Trophoblast cell (in vitro differentiated cells and primary cell): ENCODE results near the gene NR5A1.

Experiments used
- DNase-seq, 2 donors: peaks; one replicate each; pipeline ENCODE4 v3.0.0-alpha.2; 2016
- H2AFZ ChIP-seq: 2 replicates; pipeline ENCODE4 v1.6.1; 2013; ENCODE audit warnings: low read length, moderate library complexity, mild to moderate bottlenecking; ENCODE audit not compliant: insufficient read depth, poor library complexity
- H2AK5ac ChIP-seq: 2 replicates; pipeline ENCODE4 v1.6.1; 2013; ENCODE audit warnings: mild to moderate bottlenecking, low read length
- H2BK120ac ChIP-seq: 2 replicates; pipeline ENCODE4 v1.6.1; 2013; ENCODE audit warnings: low read length, mild to moderate bottlenecking, moderate library complexity; ENCODE audit not compliant: insufficient read depth, poor library complexity
- H2BK12ac ChIP-seq: 2 replicates; pipeline ENCODE4 v1.6.1; 2013; ENCODE audit warnings: mild to moderate bottlenecking, low read length, moderate library complexity
- H2BK5ac ChIP-seq: 2 replicates; pipeline ENCODE4 v1.6.1; 2013; ENCODE audit warnings: low read length, low read depth, moderate library complexity, mild to moderate bottlenecking; ENCODE audit not compliant: poor library complexity
- H3K14ac ChIP-seq: 2 replicates; pipeline ENCODE4 v1.6.1; 2013; ENCODE audit warnings: mild to moderate bottlenecking, low read length
- H3K18ac ChIP-seq: 2 replicates; pipeline ENCODE4 v1.6.1; 2013; ENCODE audit warnings: mild to moderate bottlenecking, low read length
- H3K23ac ChIP-seq: 2 replicates; pipeline ENCODE4 v1.6.1; 2013; ENCODE audit warnings: low read length
- H3K27ac ChIP-seq: 2 replicates; pipeline ENCODE4 v1.5.1; 2013; ENCODE audit warnings: low read depth, mild to moderate bottlenecking, inconsistent platforms, low read length, moderate library complexity
- H3K27me3 ChIP-seq: 2 replicates; pipeline ENCODE4 v1.6.1; 2013; ENCODE audit warnings: inconsistent platforms, mild to moderate bottlenecking, low read length, moderate library complexity; ENCODE audit not compliant: insufficient read depth
- H3K36me3 ChIP-seq, 2 experiments: 1 replicate in 1 of 2; 2 replicates in 1 of 2; pipeline ENCODE4 v1.6.1; 2013; ENCODE audit warnings: low read length in 2 of 2, mild to moderate bottlenecking in 2 of 2, moderate library complexity in 1 of 2; ENCODE audit not compliant: insufficient read depth in 2 of 2, control insufficient read depth in 1 of 2
- H3K4ac ChIP-seq: 2 replicates; pipeline ENCODE4 v1.6.1; 2013; ENCODE audit warnings: low read depth, mild to moderate bottlenecking, low read length, moderate library complexity
- H3K4me1 ChIP-seq, 2 experiments: 1 replicate in 1 of 2; 2 replicates in 1 of 2; pipeline ENCODE4 v1.6.1; 2013; ENCODE audit warnings: low read length in 2 of 2, mild to moderate bottlenecking in 2 of 2, moderate library complexity in 1 of 2; ENCODE audit not compliant: insufficient read depth in 2 of 2, control insufficient read depth in 1 of 2
- H3K4me2 ChIP-seq: 2 replicates; pipeline ENCODE4 v1.6.1; 2013; ENCODE audit warnings: inconsistent platforms, mild to moderate bottlenecking, low read length, moderate library complexity
- H3K4me3 ChIP-seq: 2 replicates; pipeline ENCODE4 v1.5.1; 2013; ENCODE audit warnings: mild to moderate bottlenecking, low read depth, low read length, inconsistent platforms
- H3K79me1 ChIP-seq: one replicate; pipeline ENCODE4 v1.6.1; 2013; ENCODE audit warnings: low read length
- H3K79me2 ChIP-seq: 2 replicates; pipeline ENCODE4 v1.6.1; 2013; ENCODE audit warnings: low read length, mild to moderate bottlenecking; ENCODE audit not compliant: control insufficient read depth, insufficient read depth, poor library complexity
- H3K9ac ChIP-seq: 2 replicates; pipeline ENCODE4 v1.6.1; 2013; ENCODE audit warnings: mild to moderate bottlenecking, low read length
- H3K9me3 ChIP-seq: 2 replicates; pipeline ENCODE4 v1.6.1; 2013; ENCODE audit warnings: low read depth, mild to moderate bottlenecking, control low read depth, inconsistent platforms, low read length; ENCODE audit not compliant: insufficient read depth
- H4K12ac ChIP-seq: 2 replicates; pipeline ENCODE4 v1.6.1; 2013; ENCODE audit warnings: low read depth, mild to moderate bottlenecking, low read length, moderate library complexity
- H4K8ac ChIP-seq: 2 replicates; pipeline ENCODE4 v1.6.1; 2013; ENCODE audit warnings: low read depth, mild to moderate bottlenecking, low read length, moderate library complexity
- H4K91ac ChIP-seq: one replicate; pipeline ENCODE4 v1.6.1; 2013; ENCODE audit warnings: low read depth, mild to moderate bottlenecking, low read length, moderate library complexity
- WGBS: extraction: QIAGEN DNeasy Blood & Tissue Kit; methylation state at CpG from one replicate; pipeline ENCODE4 v1.1.7; 2013; ENCODE audit warnings: missing lambda C conversion rate; ENCODE audit not compliant: insufficient read length, insufficient coverage; ENCODE audit errors: extremely low coverage; 5-methylcytosine and 5-hydroxymethylcytosine counted together

NR5A1 gene

GRCh38 chr9:124551472-124552272 lies 44.5 kb upstream of the NR5A1 start:
- Histone ChIP-seq H3K4me3 (no peak overlapping the region), H3K23ac (no peak overlapping the region), H2BK120ac (no peak overlapping the region), H3K27ac (peak overlapping the region; percentile 3), H3K27me3 (no peaks in the 10 kb centered on the region), H2BK12ac (no peak overlapping the region), H3K9me3 (no peaks in the 10 kb centered on the region), H4K8ac (no peak overlapping the region), H2BK5ac (no peak overlapping the region), H3K14ac (no peak overlapping the region), H3K4me1 (peaks cover 2 to 7% of the 10 kb centered on the region in 2 experiments), H3K36me3 (peaks cover 0 to 2% of the 10 kb centered on the region in 2 experiments), H3K18ac (no peak overlapping the region), H3K79me2 (no peaks in the 10 kb centered on the region), H4K12ac (no peak overlapping the region), H3K4ac (no peak overlapping the region), H4K91ac (no peak overlapping the region), H2AK5ac (no peak overlapping the region), H3K79me1 (no peaks in the 10 kb centered on the region), H3K9ac (no peak overlapping the region), H3K4me2 (no peak overlapping the region), H2AFZ (no peak overlapping the region)
- DNase-seq: peak; percentile 33 to 73
- WGBS: no CpG with 5 or more reads among the region's 4 CpGs

- Histone ChIP-seq H3K27me3 (no peaks in the 10 kb centered on the region), H4K12ac (no peak overlapping the region), H2AFZ (no peak overlapping the region), H2BK5ac (no peak overlapping the region), H4K91ac (no peak overlapping the region), H3K9me3 (no peaks in the 10 kb centered on the region), H2BK12ac (no peak overlapping the region), H2BK120ac (no peak overlapping the region), H3K27ac (no peak overlapping the region), H3K9ac (no peak overlapping the region), H3K4me1 (peaks cover 2 to 7% of the 10 kb centered on the region in 2 experiments), H3K79me1 (no peaks in the 10 kb centered on the region), H3K4ac (no peak overlapping the region), H3K14ac (no peak overlapping the region), H3K18ac (no peak overlapping the region), H2AK5ac (no peak overlapping the region), H3K4me2 (no peak overlapping the region), H4K8ac (no peak overlapping the region), H3K4me3 (no peak overlapping the region), H3K23ac (no peak overlapping the region), H3K36me3 (peaks cover 0 to 2% of the 10 kb centered on the region in 2 experiments), H3K79me2 (no peaks in the 10 kb centered on the region)
- DNase-seq: no peak
- WGBS: no CpG with 5 or more reads among the region's 2 CpGs
Observed at GRCh38 chr9:124550072-124550471, 42.9 kb upstream of the NR5A1 start.

- H2AK5ac ChIP-seq: no peak overlapping the region
- H3K18ac ChIP-seq: no peak overlapping the region
- no peak overlapping the region for H3K9ac ChIP-seq
- no peak overlapping the region for H3K4me2 ChIP-seq
- WGBS: no CpG with 5 or more reads among the region's 1 CpG
- no peak overlapping the region for H2BK5ac ChIP-seq
- H3K27ac ChIP-seq: no peak overlapping the region
- no peak for DNase-seq
- no peak overlapping the region for H4K91ac ChIP-seq
- H3K4me1 ChIP-seq: peaks cover 2 to 4% of the 10 kb centered on the region in 2 experiments
- H3K79me2 ChIP-seq: no peaks in the 10 kb centered on the region
- H3K14ac ChIP-seq: no peak overlapping the region
- H3K79me1 ChIP-seq: no peaks in the 10 kb centered on the region
- H2BK120ac ChIP-seq: no peak overlapping the region
- no peak overlapping the region for H3K4me3 ChIP-seq
- H2BK12ac ChIP-seq: no peak overlapping the region
- no peak overlapping the region for H3K4ac ChIP-seq
- H3K36me3 ChIP-seq: no peaks in the 10 kb centered on the region
- no peak overlapping the region for H4K12ac ChIP-seq
- no peaks in the 10 kb centered on the region for H3K9me3 ChIP-seq
- H4K8ac ChIP-seq: no peak overlapping the region
- H3K27me3 ChIP-seq: no peaks in the 10 kb centered on the region
- no peak overlapping the region for H3K23ac ChIP-seq
- H2AFZ ChIP-seq: no peak overlapping the region
Observed at GRCh38 chr9:124549016-124549415, 41.8 kb upstream of the NR5A1 start.

- H4K91ac ChIP-seq: no peak overlapping the region
- no peak overlapping the region for H3K23ac ChIP-seq
- no peak overlapping the region for H2AFZ ChIP-seq
- no peak overlapping the region for H2AK5ac ChIP-seq
- no peak overlapping the region for H3K14ac ChIP-seq
- no peaks in the 10 kb centered on the region for H3K79me1 ChIP-seq
- no CpG with 5 or more reads among the region's 2 CpGs for WGBS
- H3K27ac ChIP-seq: no peak overlapping the region
- no peak overlapping the region for H3K4me2 ChIP-seq
- no peak overlapping the region for H3K4me3 ChIP-seq
- no peak overlapping the region for H2BK120ac ChIP-seq
- peaks cover 2 to 4% of the 10 kb centered on the region in 2 experiments for H3K36me3 ChIP-seq
- no peaks in the 10 kb centered on the region for H3K4me1 ChIP-seq
- no peak overlapping the region for H4K12ac ChIP-seq
- H3K9ac ChIP-seq: no peak overlapping the region
- H3K4ac ChIP-seq: no peak overlapping the region
- no peak for DNase-seq
- no peaks in the 10 kb centered on the region for H3K27me3 ChIP-seq
- no peaks in the 10 kb centered on the region for H3K9me3 ChIP-seq
- no peak overlapping the region for H2BK5ac ChIP-seq
- H2BK12ac ChIP-seq: no peak overlapping the region
- H4K8ac ChIP-seq: no peak overlapping the region
- no peak overlapping the region for H3K18ac ChIP-seq
- no peaks in the 10 kb centered on the region for H3K79me2 ChIP-seq
Observed at GRCh38 chr9:124544535-124544934, 37.3 kb upstream of the NR5A1 start.
